IgD-negative memory B cell (primary cell): ENCODE data around the gene ATP1B1. TPM values are rescaled to one million over a fixed set of nuclear protein-coding genes. Genes with fewer than 3 reads are reported as not detected.

Experiments used
- H3K27ac Mint-ChIP-seq, 3 donors: one replicate each; pipeline ENCODE4 v1.8.0; 2020 to 2022; ENCODE audit warnings: mild to moderate bottlenecking in 3 of 3, mixed read lengths in 3 of 3, moderate library complexity in 1 of 3
- H3K27me3 Mint-ChIP-seq: one replicate; pipeline ENCODE4 v1.8.0; 2021; ENCODE audit warnings: mixed read lengths
- H3K36me3 Mint-ChIP-seq: one replicate; pipeline ENCODE4 v1.8.0; 2020; ENCODE audit warnings: mild to moderate bottlenecking, mixed read lengths
- H3K4me1 Mint-ChIP-seq, 3 donors: one replicate each; pipeline ENCODE4 v1.8.0; 2020 to 2022; ENCODE audit warnings: mixed read lengths in 3 of 3, mild to moderate bottlenecking in 1 of 3
- H3K4me3 Mint-ChIP-seq, 4 donors: one replicate each; pipeline ENCODE4 v1.8.0; 2020 to 2022; ENCODE audit warnings: mild to moderate bottlenecking in 4 of 4, mixed read lengths in 4 of 4, moderate library complexity in 3 of 4
- H3K9me3 Mint-ChIP-seq, 3 donors: one replicate each; pipeline ENCODE4 v1.8.0; 2020 to 2021; ENCODE audit warnings: mixed read lengths in 3 of 3, mild to moderate bottlenecking in 1 of 3
- polyA plus RNA-seq: library from polyadenylated mRNA; unstranded; fragments of 300-500 nt; fragmentation: Illumina TruSeq; gene quantifications from one replicate; pipeline ENCODE4 v1.2.3, GENCODE V29; 2021

ATP1B1 gene
- 2.2 TPM for polyA plus RNA-seq

- Mint-ChIP-seq H3K27me3 (peaks cover 16% of the 10 kb centered on the region), H3K27ac (peak within 1 kb of the TSS in 2 of 3 donors; percentile 46 to 71), H3K9me3 (no peaks in the 10 kb centered on the region), H3K36me3 (no peaks in the 10 kb centered on the region), H3K4me3 (peak within 1 kb of the TSS; percentile 91 to 94 (median 92)), H3K4me1 (peaks cover 9 to 13% (median 10%) of the 10 kb centered on the region in 3 donors)
These were observed at the start of gene ATP1B1 for GRCh38 chr1:169106095-169106920. Gene ATP1B1, plus strand, starts transcription at chr1:169106690. Its CDS starts 140 bp downstream, at chr1:169106830.

GRCh38 chr1:169059421-169059820 is 47.1 kb upstream of the ATP1B1 start:
- no peaks in the 10 kb centered on the region for H3K4me1 Mint-ChIP-seq
- peaks cover 0 to 4% (median 0%) of the 10 kb centered on the region in 3 donors for H3K9me3 Mint-ChIP-seq
- H3K27ac Mint-ChIP-seq = no peak overlapping the region
- H3K4me3 Mint-ChIP-seq = no peak overlapping the region
- peaks cover 4% of the 10 kb centered on the region for H3K27me3 Mint-ChIP-seq
- H3K36me3 Mint-ChIP-seq = no peaks in the 10 kb centered on the region

- H3K27ac Mint-ChIP-seq = no peak overlapping the region
- H3K27me3 Mint-ChIP-seq = peaks cover 4% of the 10 kb centered on the region
- peaks cover 0 to 4% (median 0%) of the 10 kb centered on the region in 3 donors for H3K9me3 Mint-ChIP-seq
- no peak overlapping the region for H3K4me3 Mint-ChIP-seq
- no peaks in the 10 kb centered on the region for H3K36me3 Mint-ChIP-seq
- no peaks in the 10 kb centered on the region for H3K4me1 Mint-ChIP-seq
These were observed 46.3 kb upstream of the ATP1B1 start for GRCh38 chr1:169060043-169060722.

- peaks cover 4% of the 10 kb centered on the region for H3K27me3 Mint-ChIP-seq
These were observed 45.4 kb upstream of the ATP1B1 start for GRCh38 chr1:169060919-169061639.

GRCh38 chr1:169062152-169062551 is 44.3 kb upstream of the ATP1B1 start:
- Mint-ChIP-seq H3K27ac (no peak overlapping the region), H3K4me3 (no peak overlapping the region), H3K9me3 (peaks cover 0 to 5% (median 4%) of the 10 kb centered on the region in 3 donors), H3K4me1 (no peaks in the 10 kb centered on the region), H3K27me3 (peaks cover 4% of the 10 kb centered on the region), H3K36me3 (no peaks in the 10 kb centered on the region)

More at GRCh38 chr1:169060919-169061639, 45.4 kb upstream of the ATP1B1 start:
- H3K36me3 Mint-ChIP-seq = no peaks in the 10 kb centered on the region
- peaks cover 0 to 4% (median 0%) of the 10 kb centered on the region in 3 donors for H3K9me3 Mint-ChIP-seq
- peak overlapping the region in 1 of 4 donors; percentile 10 for H3K4me3 Mint-ChIP-seq
- H3K4me1 Mint-ChIP-seq = no peaks in the 10 kb centered on the region
- peak overlapping the region in 1 of 3 donors; percentile 21 for H3K27ac Mint-ChIP-seq

GRCh38 chr1:169064103-169064502 is 42.4 kb upstream of the ATP1B1 start:
- Mint-ChIP-seq H3K9me3 (peaks cover 0 to 11% (median 5%) of the 10 kb centered on the region in 3 donors), H3K4me3 (no peak overlapping the region), H3K36me3 (no peaks in the 10 kb centered on the region), H3K27ac (no peak overlapping the region), H3K4me1 (no peaks in the 10 kb centered on the region), H3K27me3 (peaks cover 7% of the 10 kb centered on the region)

GRCh38 chr1:169070547-169070946 is 35.9 kb upstream of the ATP1B1 start:
- no peak overlapping the region for H3K27ac Mint-ChIP-seq
- no peak overlapping the region for H3K4me3 Mint-ChIP-seq
- H3K4me1 Mint-ChIP-seq = no peaks in the 10 kb centered on the region
- H3K36me3 Mint-ChIP-seq = no peaks in the 10 kb centered on the region
- H3K9me3 Mint-ChIP-seq = peaks cover 0 to 11% (median 5%) of the 10 kb centered on the region in 3 donors
- peaks cover 9% of the 10 kb centered on the region for H3K27me3 Mint-ChIP-seq

- Mint-ChIP-seq H3K36me3 (no peaks in the 10 kb centered on the region), H3K27ac (no peak overlapping the region), H3K4me1 (no peaks in the 10 kb centered on the region), H3K4me3 (no peak overlapping the region), H3K27me3 (peaks cover 9% of the 10 kb centered on the region), H3K9me3 (peaks cover 0 to 11% (median 5%) of the 10 kb centered on the region in 3 donors)
These were observed 35.5 kb upstream of the ATP1B1 start for GRCh38 chr1:169070958-169071357.

GRCh38 chr1:169072945-169073725 is 33.4 kb upstream of the ATP1B1 start:
- peaks cover 0 to 5% (median 0%) of the 10 kb centered on the region in 3 donors for H3K9me3 Mint-ChIP-seq
- peaks cover 9% of the 10 kb centered on the region for H3K27me3 Mint-ChIP-seq
- H3K27ac Mint-ChIP-seq = no peak overlapping the region
- no peaks in the 10 kb centered on the region for H3K36me3 Mint-ChIP-seq
- H3K4me1 Mint-ChIP-seq = no peaks in the 10 kb centered on the region
- H3K4me3 Mint-ChIP-seq = no peak overlapping the region

GRCh38 chr1:169078163-169078883 is 28.2 kb upstream of the ATP1B1 start:
- Mint-ChIP-seq H3K9me3 (peaks cover 0 to 1% (median 0%) of the 10 kb centered on the region in 3 donors), H3K4me3 (no peak overlapping the region), H3K27me3 (peaks cover 2% of the 10 kb centered on the region), H3K36me3 (no peaks in the 10 kb centered on the region), H3K27ac (no peak overlapping the region), H3K4me1 (no peaks in the 10 kb centered on the region)

GRCh38 chr1:169081503-169082123 is 24.9 kb upstream of the ATP1B1 start:
- Mint-ChIP-seq H3K27me3 (peaks cover 1% of the 10 kb centered on the region), H3K4me1 (peaks cover 0 to 2% (median 0%) of the 10 kb centered on the region in 3 donors), H3K4me3 (no peak overlapping the region), H3K27ac (no peak overlapping the region), H3K36me3 (peaks cover 3% of the 10 kb centered on the region), H3K9me3 (no peaks in the 10 kb centered on the region)

GRCh38 chr1:169085911-169086310 is 20.6 kb upstream of the ATP1B1 start:
- H3K27me3 Mint-ChIP-seq = peaks cover 3% of the 10 kb centered on the region
- no peaks in the 10 kb centered on the region for H3K9me3 Mint-ChIP-seq
- H3K36me3 Mint-ChIP-seq = peaks cover 3% of the 10 kb centered on the region
- H3K27ac Mint-ChIP-seq = no peak overlapping the region
- H3K4me3 Mint-ChIP-seq = no peak overlapping the region
- peaks cover 8 to 19% (median 18%) of the 10 kb centered on the region in 3 donors for H3K4me1 Mint-ChIP-seq

- H3K4me3 Mint-ChIP-seq = peak overlapping the region in 1 of 4 donors; percentile 28
- peaks cover 3% of the 10 kb centered on the region for H3K27me3 Mint-ChIP-seq
- H3K27ac Mint-ChIP-seq = peak overlapping the region in 1 of 3 donors; percentile 6
- H3K36me3 Mint-ChIP-seq = peaks cover 3% of the 10 kb centered on the region
- peaks cover 8 to 25% (median 22%) of the 10 kb centered on the region in 3 donors for H3K4me1 Mint-ChIP-seq
- H3K9me3 Mint-ChIP-seq = no peaks in the 10 kb centered on the region
These were observed 19.7 kb upstream of the ATP1B1 start for GRCh38 chr1:169086603-169087455.
